ENCODE results near the gene MCOLN1. TPM values are rescaled to one million over a fixed set of nuclear protein-coding genes. Genes with fewer than 3 reads are reported as not detected.

The MCOLN1 gene
- total and polyA plus RNA-seq, 8 donors, result 13.0 to 76.6 (median 15.3) TPM

- peak in 1 of 4 donors; percentile 76 for DNase-seq
These were observed 17.5 kb downstream of the MCOLN1 start for GRCh38 chr19:7539827-7540425.

GRCh38 chr19:7540761-7541474 lies 18.5 kb downstream of the MCOLN1 start:
- H3K27ac ChIP-seq, result no peak overlapping the region
- H3K9me3 ChIP-seq, result no peaks in the 10 kb centered on the region
- H3K27me3 ChIP-seq, result no peaks in the 10 kb centered on the region
- H3K4me3 ChIP-seq, result no peak overlapping the region
- TF ChIP-seq CTCF (IDR thresholded peaks at IDR 0.05), result no peak
- peaks cover 6 to 78% of the 10 kb centered on the region in 2 donors for H3K4me1 ChIP-seq
- intact Hi-C loops (cut with DNase I), result no loop called here
- DNase-seq (peak in 1 of 4 donors; percentile 83), ATAC-seq (no peak)
- peaks cover 0 to 93% of the 10 kb centered on the region in 2 donors for H3K36me3 ChIP-seq

More at GRCh38 chr19:7539827-7540425, 17.5 kb downstream of the MCOLN1 start:
- H3K9me3 ChIP-seq, result no peaks in the 10 kb centered on the region
- peaks cover 7 to 72% of the 10 kb centered on the region in 2 donors for H3K4me1 ChIP-seq
- no peak overlapping the region for H3K4me3 ChIP-seq
- no peaks in the 10 kb centered on the region for H3K27me3 ChIP-seq
- ATAC-seq, result no peak
- no peak overlapping the region for H3K27ac ChIP-seq
- intact Hi-C loops (cut with DNase I), result no loop called here
- H3K36me3 ChIP-seq, result peaks cover 0 to 83% of the 10 kb centered on the region in 2 donors
- no peak for TF ChIP-seq CTCF (IDR thresholded peaks at IDR 0.05)

- Histone ChIP-seq H3K4me3 (no peak overlapping the region), H3K4me1 (peaks cover 1 to 79% of the 10 kb centered on the region in 2 donors), H3K27ac (no peak overlapping the region), H3K9me3 (no peaks in the 10 kb centered on the region), H3K27me3 (no peaks in the 10 kb centered on the region), H3K36me3 (peaks cover 0 to 97% of the 10 kb centered on the region in 2 donors)
- no peak for TF ChIP-seq CTCF (IDR thresholded peaks at IDR 0.05)
- DNase-seq (peak in 1 of 4 donors; percentile 82), ATAC-seq (no peak)
- intact Hi-C loops (cut with DNase I), result no loop called here
These were observed 19.0 kb downstream of the MCOLN1 start for GRCh38 chr19:7541475-7541824.

- Histone ChIP-seq H3K36me3 (peaks cover 0 to 93% of the 10 kb centered on the region in 2 donors), H3K27ac (no peak overlapping the region)
These were observed 19.5 kb downstream of the MCOLN1 start for GRCh38 chr19:7541828-7542443.

More at GRCh38 chr19:7541828-7542443, 19.5 kb downstream of the MCOLN1 start:
- TF ChIP-seq CTCF (IDR thresholded peaks at IDR 0.05), result no peak
- DNase-seq (no peak), ATAC-seq (no peak)
- H3K9me3 ChIP-seq, result no peaks in the 10 kb centered on the region
- intact Hi-C loops (cut with DNase I), result no loop called here
- no peaks in the 10 kb centered on the region for H3K27me3 ChIP-seq
- H3K4me3 ChIP-seq, result no peak overlapping the region
- H3K4me1 ChIP-seq, result peaks cover 0 to 79% of the 10 kb centered on the region in 2 donors
